ENCODE results near the gene VAC14. TPM values are rescaled to one million over a fixed set of nuclear protein-coding genes. Genes with fewer than 3 reads are reported as not detected.
A peak's percentile ranks its signal among the peaks of the same experiment; 100 is the strongest.

Gene VAC14
- total RNA-seq, 1 donor from 2014 or later = 75.1 TPM

- no peaks in the 10 kb centered on the region for H3K36me3 ChIP-seq
- H3K9me3 ChIP-seq = no peaks in the 10 kb centered on the region
- H3K4me3 ChIP-seq = no peak overlapping the region
- no peaks in the 10 kb centered on the region for H3K27me3 ChIP-seq
- no peak for TF ChIP-seq CTCF (IDR thresholded peaks at IDR 0.05)
- no peak for DNase-seq (ENCODE audit: low spot score in 2 of 2)
- H3K4me1 ChIP-seq = peaks cover 33 to 69% of the 10 kb centered on the region in 2 donors
- intact Hi-C loops (cut with DNase I) = loop anchor here (1.0 to 5.0 kb wide), 3 partner anchors 11 to 42 kb away; no protein-coding TSS in a partner anchor
- H3K27ac ChIP-seq = peak overlapping the region; percentile 91 to 96
These were observed 97.0 kb downstream of the VAC14 start for GRCh38 chr16:70703835-70704381.

GRCh38 chr16:70703041-70703834 lies 97.7 kb downstream of the VAC14 start:
- TF ChIP-seq CTCF (IDR thresholded peaks at IDR 0.05) = peak; percentile 43 to 70 (median 52)
- Histone ChIP-seq H3K36me3 (no peaks in the 10 kb centered on the region), H3K4me3 (no peak overlapping the region), H3K27me3 (no peaks in the 10 kb centered on the region), H3K9me3 (no peaks in the 10 kb centered on the region), H3K27ac (peak overlapping the region; percentile 91 to 96), H3K4me1 (peaks cover 33 to 69% of the 10 kb centered on the region in 2 donors)
- intact Hi-C loops (cut with DNase I) = loop anchor here (1.0 to 5.0 kb wide), 3 partner anchors 12 to 43 kb away; no protein-coding TSS in a partner anchor
- DNase-seq (ENCODE audit: low spot score in 2 of 2) = peak; percentile 80 to 93

- Histone ChIP-seq H3K27ac (peak overlapping the region; percentile 91 to 96), H3K36me3 (no peaks in the 10 kb centered on the region), H3K27me3 (no peaks in the 10 kb centered on the region), H3K9me3 (no peaks in the 10 kb centered on the region), H3K4me1 (peaks cover 33 to 73% of the 10 kb centered on the region in 2 donors), H3K4me3 (no peak overlapping the region)
- TF ChIP-seq CTCF (IDR thresholded peaks at IDR 0.05) = no peak
- no peak for DNase-seq (ENCODE audit: low spot score in 2 of 2)
- intact Hi-C loops (cut with DNase I) = loop anchor here (1.0 to 5.0 kb wide), 3 partner anchors 13 to 44 kb away; no protein-coding TSS in a partner anchor
These were observed 98.3 kb downstream of the VAC14 start for GRCh38 chr16:70702624-70703023.

GRCh38 chr16:70701998-70702397 lies 99.0 kb downstream of the VAC14 start:
- Histone ChIP-seq H3K27me3 (no peaks in the 10 kb centered on the region), H3K36me3 (no peaks in the 10 kb centered on the region), H3K9me3 (no peaks in the 10 kb centered on the region), H3K4me1 (peaks cover 39 to 73% of the 10 kb centered on the region in 2 donors), H3K27ac (peak overlapping the region; percentile 91 to 96), H3K4me3 (no peak overlapping the region)
- no peak for DNase-seq (ENCODE audit: low spot score in 2 of 2)
- no peak for TF ChIP-seq CTCF (IDR thresholded peaks at IDR 0.05)
- intact Hi-C loops (cut with DNase I) = loop anchor here (5.0 kb wide), 1 partner anchor 35 kb away; no protein-coding TSS in a partner anchor

- Histone ChIP-seq H3K9me3 (no peaks in the 10 kb centered on the region), H3K4me1 (peaks cover 40 to 73% of the 10 kb centered on the region in 2 donors), H3K36me3 (no peaks in the 10 kb centered on the region), H3K27me3 (no peaks in the 10 kb centered on the region), H3K27ac (peak overlapping the region; percentile 91 to 96), H3K4me3 (no peak overlapping the region)
- intact Hi-C loops (cut with DNase I) = loop anchor here (5.0 kb wide), 1 partner anchor 36 kb away; no protein-coding TSS in a partner anchor
- TF ChIP-seq CTCF (IDR thresholded peaks at IDR 0.05) = no peak
- no peak for DNase-seq (ENCODE audit: low spot score in 2 of 2)
These were observed 99.4 kb downstream of the VAC14 start for GRCh38 chr16:70701596-70701995.

All from ascending aorta (tissue), 2 donors.